Measurements from ENCODE around the gene ITGAV.

DNA sequence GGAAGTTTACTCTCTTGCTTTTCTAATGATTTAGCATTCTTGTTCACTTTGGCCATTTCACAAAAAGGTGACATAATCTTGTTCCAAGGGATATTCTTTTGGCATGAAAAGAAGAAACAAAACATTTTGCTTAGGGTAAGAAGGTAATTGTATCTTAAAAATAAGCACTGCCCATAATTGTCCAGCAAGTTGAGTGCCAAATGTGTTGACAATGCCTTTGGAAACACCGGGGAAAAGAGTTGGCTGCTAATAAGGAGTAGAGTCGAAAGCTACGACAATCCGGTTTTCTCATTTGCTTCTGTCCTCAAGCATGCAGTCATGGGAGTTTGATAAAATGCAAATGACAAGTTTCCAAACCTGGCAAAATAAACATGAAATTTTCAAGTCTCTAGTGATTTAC is 27.3 kb downstream of the ITGAV start:
- no peak for TF ChIP-seq ZNF274 (IDR thresholded peaks at IDR 0.05; ENCODE audit: low read depth, low read length)
- TF ChIP-seq YY1 (IDR thresholded peaks at IDR 0.05; ENCODE audit: insufficient read depth, insufficient read length), result no peak

All from NT2/D1 (cell line).